ENCODE measurements around the gene SMARCAL1. TPM values are rescaled to one million over a fixed set of nuclear protein-coding genes. Genes with fewer than 3 reads are reported as not detected.
A peak's percentile ranks its signal among the peaks of the same experiment; 100 is the strongest.

Gene SMARCAL1
- total RNA-seq, 6 donors from 2014 or later: 10.5 to 29.3 (median 18.3) TPM

DNA sequence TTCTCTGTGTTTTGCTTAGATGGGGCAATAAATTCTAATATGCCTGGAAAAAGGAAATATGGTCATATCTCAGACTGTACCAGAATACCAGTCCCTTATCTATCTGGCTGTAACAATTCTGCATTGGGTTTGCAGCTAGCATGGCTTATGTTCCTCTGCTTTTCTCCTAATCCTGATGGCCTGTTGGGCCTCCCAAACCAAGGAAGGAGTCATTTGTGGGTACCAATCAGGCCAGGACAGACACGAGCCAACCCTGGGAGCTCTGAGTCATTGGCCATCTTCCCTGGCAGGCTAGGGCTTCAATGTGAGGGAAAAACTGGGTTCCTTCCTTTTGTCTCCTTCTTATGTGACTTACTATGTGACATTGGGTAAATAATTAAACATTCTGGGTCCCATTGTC is 12.0 kb downstream of the SMARCAL1 start:
- 90 to 93% methylated on average over 1 of the region's 1 CpG for WGBS, 2 donors
- Histone ChIP-seq H3K27ac (no peak overlapping the region), H3K36me3 (peaks cover 34 to 95% (median 55%) of the 10 kb centered on the region in 4 donors), H3K27me3 (no peaks in the 10 kb centered on the region), H3K4me1 (no peaks in the 10 kb centered on the region), H3K9me3 (no peaks in the 10 kb centered on the region), H3K4me3 (no peak overlapping the region)
- TF ChIP-seq, protein P1, sequence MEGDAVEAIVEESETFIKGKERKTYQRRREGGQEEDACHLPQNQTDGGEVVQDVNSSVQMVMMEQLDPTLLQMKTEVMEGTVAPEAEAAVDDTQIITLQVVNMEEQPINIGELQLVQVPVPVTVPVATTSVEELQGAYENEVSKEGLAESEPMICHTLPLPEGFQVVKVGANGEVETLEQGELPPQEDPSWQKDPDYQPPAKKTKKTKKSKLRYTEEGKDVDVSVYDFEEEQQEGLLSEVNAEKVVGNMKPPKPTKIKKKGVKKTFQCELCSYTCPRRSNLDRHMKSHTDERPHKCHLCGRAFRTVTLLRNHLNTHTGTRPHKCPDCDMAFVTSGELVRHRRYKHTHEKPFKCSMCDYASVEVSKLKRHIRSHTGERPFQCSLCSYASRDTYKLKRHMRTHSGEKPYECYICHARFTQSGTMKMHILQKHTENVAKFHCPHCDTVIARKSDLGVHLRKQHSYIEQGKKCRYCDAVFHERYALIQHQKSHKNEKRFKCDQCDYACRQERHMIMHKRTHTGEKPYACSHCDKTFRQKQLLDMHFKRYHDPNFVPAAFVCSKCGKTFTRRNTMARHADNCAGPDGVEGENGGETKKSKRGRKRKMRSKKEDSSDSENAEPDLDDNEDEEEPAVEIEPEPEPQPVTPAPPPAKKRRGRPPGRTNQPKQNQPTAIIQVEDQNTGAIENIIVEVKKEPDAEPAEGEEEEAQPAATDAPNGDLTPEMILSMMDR (IDR thresholded peaks at IDR 0.05): no peak
- TF ChIP-seq POLR2A (IDR thresholded peaks at IDR 0.05) (no peak), EP300 (IDR thresholded peaks at IDR 0.05) (no peak), POLR2AphosphoS5 (IDR thresholded peaks at IDR 0.05) (no peak)
- no peak for ATAC-seq (ENCODE audit: low FRiP score in 2 of 2)
- no peak for DNase-seq

DNA sequence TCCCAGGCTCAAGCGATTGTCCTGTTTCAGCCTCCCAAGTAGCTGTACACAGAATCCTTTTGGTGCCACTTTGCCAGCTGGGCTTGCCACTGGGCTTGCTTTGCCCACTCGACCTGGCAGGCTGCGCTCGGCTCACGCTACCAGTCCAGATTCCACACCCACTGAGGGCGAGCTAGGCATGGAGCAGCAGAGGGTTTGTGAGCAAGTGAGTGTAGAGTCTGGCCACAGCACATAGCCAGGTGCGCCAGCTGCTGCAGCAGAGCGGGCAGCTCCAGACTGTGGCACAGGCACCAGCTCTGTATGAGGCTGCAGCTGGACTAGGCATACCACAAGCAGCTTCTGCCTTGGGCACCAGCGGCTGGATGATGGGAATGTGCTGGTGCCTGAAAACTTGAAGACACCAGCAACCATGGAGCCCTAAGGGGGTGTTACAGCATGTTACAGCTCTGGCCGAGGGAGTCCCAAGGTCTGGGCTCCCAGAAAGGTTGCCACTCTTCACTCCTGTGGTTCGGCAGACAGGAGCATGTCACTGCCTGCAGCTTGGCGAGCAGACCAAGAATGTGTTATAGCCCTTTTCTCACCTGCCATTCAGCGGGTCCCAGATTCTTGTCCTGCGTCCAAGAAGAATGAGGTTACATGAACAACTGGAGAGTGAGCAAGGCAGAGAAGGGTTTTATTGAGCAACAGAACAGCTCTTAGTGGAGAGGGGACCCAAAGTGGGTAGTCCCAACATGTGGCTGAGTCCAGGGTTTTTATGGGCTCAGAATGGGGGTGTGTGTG is 12.9 kb downstream of the SMARCAL1 start:
- H3K36me3 ChIP-seq: peaks cover 34 to 97% (median 63%) of the 10 kb centered on the region in 4 donors
- H3K4me3 ChIP-seq: no peak overlapping the region
- H3K27me3 ChIP-seq: no peaks in the 10 kb centered on the region
- H3K27ac ChIP-seq: no peak overlapping the region
- DNase-seq: peak in 1 of 2 donors; percentile 43
- WGBS, 2 donors: 97 to 98% methylated on average over 9 to 14 of the region's 14 CpGs
- TF ChIP-seq, protein P1 (IDR thresholded peaks at IDR 0.05): no peak
- TF ChIP-seq POLR2A (IDR thresholded peaks at IDR 0.05) (no peak), EP300 (IDR thresholded peaks at IDR 0.05) (no peak), POLR2AphosphoS5 (IDR thresholded peaks at IDR 0.05) (no peak)
- H3K4me1 ChIP-seq: no peaks in the 10 kb centered on the region
- peak in 1 of 2 donors; percentile 47 for ATAC-seq (ENCODE audit: low FRiP score in 2 of 2)
- no peaks in the 10 kb centered on the region for H3K9me3 ChIP-seq

DNA sequence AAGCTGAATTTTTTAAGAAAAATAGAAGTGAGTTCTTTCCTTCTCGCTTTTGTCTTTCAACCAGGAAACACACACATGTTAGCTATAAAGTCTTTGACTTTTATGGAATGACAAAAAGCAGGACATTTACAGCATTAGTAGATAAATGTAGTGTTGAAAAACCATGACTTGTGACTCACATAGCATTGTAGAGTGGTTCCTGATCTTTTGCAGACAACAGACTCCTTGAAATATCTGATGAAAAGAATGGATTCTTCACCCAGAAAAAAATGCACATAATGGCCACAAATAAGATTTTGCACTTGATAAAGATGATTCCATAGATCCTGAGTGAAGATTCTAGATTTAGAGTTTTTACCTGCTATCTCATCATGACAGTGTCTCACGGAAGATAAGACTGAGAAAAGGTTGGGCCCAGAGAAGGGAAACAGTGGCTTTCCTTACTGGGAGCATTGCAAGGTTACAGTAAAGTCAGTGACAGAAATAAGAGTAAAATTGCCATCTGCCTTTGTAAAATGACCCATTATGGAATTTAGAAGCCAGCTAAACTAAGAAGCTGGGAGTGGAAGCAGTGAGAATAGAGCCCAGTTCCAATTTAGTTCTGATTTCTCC is 14.0 kb downstream of the SMARCAL1 start:
- Histone ChIP-seq H3K36me3 (peaks cover 25 to 97% (median 62%) of the 10 kb centered on the region in 4 donors), H3K27ac (no peak overlapping the region), H3K4me3 (no peak overlapping the region), H3K9me3 (no peaks in the 10 kb centered on the region), H3K4me1 (no peaks in the 10 kb centered on the region), H3K27me3 (no peaks in the 10 kb centered on the region)
- 98 to 100% methylated on average over 2 of the region's 2 CpGs for WGBS, 2 donors
- TF ChIP-seq EP300 (IDR thresholded peaks at IDR 0.05) (no peak), POLR2AphosphoS5 (IDR thresholded peaks at IDR 0.05) (no peak), POLR2A (IDR thresholded peaks at IDR 0.05) (no peak)
- TF ChIP-seq, protein P1 (IDR thresholded peaks at IDR 0.05): no peak
- ATAC-seq (ENCODE audit: low FRiP score in 2 of 2): no peak
- no peak for DNase-seq

DNA sequence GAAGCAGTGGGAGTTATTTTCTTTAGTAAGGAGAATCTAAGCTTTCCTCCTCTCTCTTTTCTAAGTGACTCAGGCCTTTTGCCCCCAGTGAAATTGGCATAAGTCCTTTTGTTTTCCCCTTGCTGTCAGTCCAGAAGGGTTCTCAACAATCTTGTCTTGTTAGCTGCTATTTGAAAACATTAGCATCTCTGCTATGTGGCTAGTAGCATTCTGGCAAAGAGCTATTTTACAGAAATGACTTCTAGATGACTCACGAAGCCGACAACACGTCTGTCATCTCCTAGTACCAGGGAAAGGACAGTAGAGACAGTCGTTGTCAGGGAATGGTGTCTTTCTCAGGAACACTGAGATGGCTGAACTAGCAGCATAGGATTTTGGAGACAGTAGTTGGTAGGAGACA is 14.7 kb downstream of the SMARCAL1 start:
- WGBS, 2 donors: 86 to 92% methylated on average over 4 of the region's 4 CpGs

More for the DNA sequence above, 14.7 kb downstream of the SMARCAL1 start:
- Histone ChIP-seq H3K9me3 (no peaks in the 10 kb centered on the region), H3K4me1 (no peaks in the 10 kb centered on the region), H3K27ac (no peak overlapping the region), H3K36me3 (peaks cover 25 to 97% (median 63%) of the 10 kb centered on the region in 4 donors), H3K4me3 (no peak overlapping the region), H3K27me3 (no peaks in the 10 kb centered on the region)
- no peak for ATAC-seq (ENCODE audit: low FRiP score in 2 of 2)
- no peak for DNase-seq
- TF ChIP-seq EP300 (IDR thresholded peaks at IDR 0.05): no peak
- no peak for TF ChIP-seq POLR2A (IDR thresholded peaks at IDR 0.05)
- TF ChIP-seq, protein P1 (IDR thresholded peaks at IDR 0.05): no peak
- no peak for TF ChIP-seq POLR2AphosphoS5 (IDR thresholded peaks at IDR 0.05)
